ENCODE measurements around the gene KIAA0319L.

KIAA0319L gene

GRCh38 chr1:35563166-35563565 is 6.0 kb upstream of the KIAA0319L start:
- DNase-seq (ENCODE audit: low spot score) = no peak

DNA sequence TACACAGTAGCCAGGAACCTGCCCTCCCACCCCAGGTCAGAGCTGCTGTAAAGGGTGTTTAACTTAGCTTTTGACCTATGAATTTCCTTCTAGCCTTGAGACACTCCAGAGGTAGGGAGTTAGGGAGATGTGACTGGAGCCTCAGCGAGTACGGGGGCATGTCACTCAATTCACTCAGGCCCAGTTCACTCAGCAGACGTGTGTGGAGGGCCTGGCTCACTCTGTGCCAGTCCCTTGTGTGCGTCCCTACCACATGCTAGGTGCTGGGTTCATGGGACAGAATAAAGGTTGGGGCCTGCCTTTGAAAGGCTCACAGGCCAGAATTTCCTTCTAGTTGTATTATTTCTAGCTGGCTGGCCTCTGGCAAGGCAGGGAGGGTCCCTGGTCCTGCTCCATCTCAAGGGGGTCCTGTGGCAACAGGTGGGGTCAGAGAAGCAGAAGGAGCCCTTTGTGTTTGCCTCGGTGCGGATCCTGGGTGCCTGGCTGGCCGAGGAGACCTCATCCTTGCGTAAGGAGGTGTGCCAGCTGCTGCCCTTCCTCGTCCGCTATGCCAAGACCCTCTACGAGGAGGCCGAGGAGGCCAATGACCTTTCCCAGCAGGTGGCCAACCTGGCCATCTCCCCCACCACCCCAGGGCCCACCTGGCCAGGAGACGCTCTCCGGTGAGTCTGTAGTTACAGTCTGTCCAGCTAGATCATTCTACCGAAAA is 4.9 kb upstream of the KIAA0319L start:
- no peak for DNase-seq (ENCODE audit: low spot score)

GRCh38 chr1:35561297-35561971 is 4.2 kb upstream of the KIAA0319L start:
- DNase-seq (ENCODE audit: low spot score) = no peak

DNA sequence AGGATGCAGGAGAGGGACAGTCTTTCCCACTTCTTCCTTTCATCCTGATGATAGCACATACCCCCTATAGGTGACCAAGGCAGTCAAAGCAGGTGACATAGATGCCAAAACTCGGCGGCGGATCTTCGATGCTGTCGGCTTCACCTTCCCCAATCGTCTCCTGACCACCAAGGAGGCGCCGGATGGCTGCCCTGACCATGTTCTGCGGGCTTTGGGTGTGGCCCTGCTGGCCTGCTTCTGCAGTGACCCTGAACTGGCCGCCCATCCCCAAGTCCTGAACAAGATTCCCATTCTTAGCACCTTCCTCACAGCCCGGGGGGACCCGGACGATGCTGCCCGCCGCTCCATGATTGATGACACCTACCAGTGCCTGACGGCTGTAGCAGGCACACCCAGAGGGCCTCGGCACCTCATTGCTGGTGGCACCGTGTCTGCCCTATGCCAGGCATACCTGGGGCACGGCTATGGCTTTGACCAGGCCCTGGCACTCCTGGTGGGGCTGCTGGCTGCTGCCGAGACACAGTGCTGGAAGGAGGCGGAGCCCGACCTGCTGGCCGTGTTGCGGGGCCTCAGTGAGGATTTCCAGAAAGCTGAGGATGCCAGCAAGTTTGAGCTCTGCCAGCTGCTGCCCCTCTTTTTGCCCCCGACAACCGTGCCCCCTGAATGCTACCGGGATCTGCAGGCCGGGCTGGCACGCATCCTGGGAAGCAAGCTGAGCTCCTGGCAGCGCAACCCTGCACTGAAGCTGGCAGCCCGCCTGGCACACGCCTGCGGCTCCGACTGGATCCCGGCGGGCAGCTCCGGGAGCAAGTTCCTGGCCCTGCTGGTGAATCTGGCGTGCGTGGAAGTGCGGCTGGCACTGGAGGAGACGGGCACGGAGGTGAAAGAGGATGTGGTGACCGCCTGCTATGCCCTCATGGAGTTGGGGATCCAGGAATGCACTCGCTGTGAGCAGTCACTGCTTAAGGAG is 3.3 kb upstream of the KIAA0319L start:
- DNase-seq (ENCODE audit: low spot score) = no peak

GRCh38 chr1:35559317-35559944 is 2.2 kb upstream of the KIAA0319L start:
- no peak for DNase-seq (ENCODE audit: low spot score)

GRCh38 chr1:35558374-35559316 is 1.4 kb upstream of the KIAA0319L start:
- DNase-seq (ENCODE audit: low spot score) = no peak

DNA sequence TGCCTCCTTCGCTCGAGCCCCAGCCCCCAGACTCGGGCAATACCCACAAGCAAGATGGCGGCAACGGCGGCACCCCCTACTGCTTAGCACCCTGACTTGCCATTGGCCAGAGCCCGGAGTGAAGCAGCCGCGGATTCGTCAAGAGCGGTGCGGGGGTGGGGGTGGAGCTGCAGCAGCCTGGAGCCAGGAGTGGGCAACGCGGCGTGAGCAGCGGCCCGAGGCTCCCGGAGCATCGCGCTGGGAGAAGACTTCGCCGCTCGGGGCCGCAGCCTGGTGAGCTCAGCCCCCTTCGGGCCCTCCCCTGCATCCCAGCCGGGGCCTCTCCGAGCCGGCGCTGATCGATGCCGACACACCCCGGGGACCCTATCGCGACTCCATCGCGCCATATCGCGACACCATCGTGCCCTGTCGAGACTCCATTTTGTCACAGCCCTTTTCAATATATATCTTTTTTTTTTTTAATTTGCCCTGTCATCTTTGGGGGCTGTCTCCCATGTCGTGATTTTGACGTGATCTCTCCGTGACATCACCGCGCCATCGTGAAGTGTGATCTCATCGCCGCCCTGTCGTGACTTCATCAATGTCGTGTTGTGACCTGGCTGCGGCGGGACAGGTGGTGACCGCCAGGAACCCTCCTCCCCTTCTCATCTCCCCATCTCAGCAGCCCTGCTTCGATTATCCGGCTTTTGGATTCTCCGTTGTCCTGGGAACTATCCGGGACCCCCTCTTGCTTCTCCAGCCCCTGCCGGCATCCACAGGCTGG is 589 bp upstream of the KIAA0319L start, which contains the start of gene NCDN:
NCDN (plus strand) TSS at position 189 of the 763 bp plus-strand sequence; CDS start at position 581, 392 bp downstream.
- peak; percentile 94 for DNase-seq (ENCODE audit: low spot score)

- DNase-seq (ENCODE audit: low spot score) = no peak
These were observed 602 bp downstream of the KIAA0319L start for GRCh38 chr1:35556484-35557117.

DNA sequence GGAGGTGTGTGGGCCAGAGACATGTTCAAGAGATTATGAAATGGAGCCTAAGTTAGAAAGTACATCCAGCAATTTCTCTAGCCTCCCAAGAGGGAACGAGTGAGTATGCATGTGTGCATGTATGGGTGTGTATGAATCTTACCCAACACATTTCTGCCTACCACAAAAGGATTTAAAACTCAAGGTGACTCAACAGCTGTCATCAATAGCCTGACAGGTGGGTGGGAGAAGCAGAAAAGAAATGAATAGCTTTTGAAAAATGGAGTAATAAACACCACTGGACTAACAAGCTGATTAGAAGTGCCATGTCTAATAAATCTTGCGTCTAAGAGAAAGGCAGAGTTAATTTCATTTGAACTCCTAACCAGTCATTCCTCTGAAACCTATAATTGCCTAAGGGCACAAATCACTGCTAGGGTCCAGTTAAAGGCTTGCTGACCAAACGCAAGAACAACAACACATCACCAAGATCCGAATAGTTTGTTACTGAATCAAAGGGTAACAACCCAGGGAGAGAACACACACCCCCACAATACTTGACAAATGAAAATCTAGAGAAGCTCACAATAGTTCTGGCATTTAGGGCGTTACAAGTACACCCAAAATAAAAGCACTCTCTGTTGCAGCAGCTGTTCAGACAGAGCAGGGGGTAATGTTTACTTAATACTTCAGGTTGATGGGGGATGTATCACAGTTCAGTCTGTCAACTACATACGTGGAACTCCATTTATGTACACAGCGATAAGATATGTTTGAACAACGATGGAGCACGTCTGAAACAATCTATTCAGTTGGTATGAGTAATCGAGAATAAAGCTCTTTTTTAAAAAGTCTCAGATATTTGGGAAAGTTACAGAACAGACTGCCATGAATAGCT is 1.4 kb downstream of the KIAA0319L start:
- no peak for DNase-seq (ENCODE audit: low spot score)

DNA sequence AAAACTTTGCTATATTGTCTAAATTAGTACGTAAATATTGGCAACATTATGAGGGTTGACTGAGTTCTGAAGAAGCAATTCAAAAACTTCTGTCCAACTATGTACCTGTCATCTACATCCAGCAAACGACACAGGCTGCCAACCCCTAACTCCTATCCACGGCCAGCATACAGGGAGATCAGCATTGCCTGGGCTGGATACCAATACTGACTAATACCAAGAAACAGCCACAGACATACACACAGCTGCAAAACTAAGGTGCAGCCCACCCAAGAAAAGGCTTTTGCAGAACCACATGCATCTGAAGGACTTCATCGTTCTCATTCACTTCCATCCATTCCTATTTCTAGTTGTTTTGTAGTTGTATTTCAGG is 2.0 kb downstream of the KIAA0319L start:
- DNase-seq (ENCODE audit: low spot score) = no peak

GRCh38 chr1:35554266-35555211 is 2.7 kb downstream of the KIAA0319L start:
- no peak for DNase-seq (ENCODE audit: low spot score)

- DNase-seq (ENCODE audit: low spot score) = no peak
These were observed 3.4 kb downstream of the KIAA0319L start for GRCh38 chr1:35553851-35554250.

GRCh38 chr1:35546614-35547013 is 10.6 kb downstream of the KIAA0319L start:
- no peak for DNase-seq (ENCODE audit: low spot score)

GRCh38 chr1:35544976-35545375 is 12.2 kb downstream of the KIAA0319L start:
- no peak for DNase-seq (ENCODE audit: low spot score)

DNA sequence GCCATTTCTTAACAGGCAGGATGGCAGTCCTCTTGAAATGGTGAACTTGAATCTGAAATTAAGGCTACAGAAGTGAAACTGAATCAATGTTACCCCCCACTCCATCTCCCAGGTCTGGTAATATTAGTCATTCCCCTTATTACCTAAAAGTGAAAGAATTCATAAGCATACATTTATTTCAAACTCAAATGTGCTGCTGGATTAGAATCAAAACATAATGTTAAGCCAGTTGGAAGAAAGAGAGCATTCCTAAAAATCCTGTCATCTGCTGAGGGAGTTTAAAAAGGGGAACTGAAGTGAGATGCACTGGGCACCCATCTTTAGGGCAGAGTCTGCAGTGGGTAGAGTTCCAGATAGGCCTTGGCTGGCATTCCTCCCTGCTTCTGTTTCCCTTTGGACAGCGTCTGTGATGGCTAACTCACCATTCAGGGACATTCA is 17.4 kb downstream of the KIAA0319L start:
- no peak for DNase-seq (ENCODE audit: low spot score)

GRCh38 chr1:35539073-35539823 is 18.0 kb downstream of the KIAA0319L start:
- DNase-seq (ENCODE audit: low spot score) = no peak

- DNase-seq (ENCODE audit: low spot score) = no peak
These were observed 19.4 kb downstream of the KIAA0319L start for GRCh38 chr1:35537806-35538205.

Measured in HuH-7.5 (cell line).